Esophagus squamous epithelium (tissue), 4 donors: ENCODE results near the gene CYB5B.

Experiments
- POLR2A ChIP-seq, 4 donors: fragments of 450-650 bp; IDR thresholded peaks; one replicate each; pipeline ENCODE4 v1.6.1; 2017; ENCODE audit warnings: antibody characterized with exemption in 4 of 4, mild to moderate bottlenecking in 4 of 4, moderate library complexity in 3 of 4
- TF ChIP-seq, protein P1 (sequence below), 6 experiments: fragments of 450-650 bp in 4 of 6; fragments of 200-600 bp in 2 of 6; sonication (generic) in 2 of 6; IDR thresholded peaks; one replicate each; pipeline ENCODE4 v1.5.1; 2016 to 2019; ENCODE audit warnings: antibody characterized with exemption in 6 of 6, mild to moderate bottlenecking in 4 of 6, moderate library complexity in 4 of 6

- TF ChIP-seq, protein P1, sequence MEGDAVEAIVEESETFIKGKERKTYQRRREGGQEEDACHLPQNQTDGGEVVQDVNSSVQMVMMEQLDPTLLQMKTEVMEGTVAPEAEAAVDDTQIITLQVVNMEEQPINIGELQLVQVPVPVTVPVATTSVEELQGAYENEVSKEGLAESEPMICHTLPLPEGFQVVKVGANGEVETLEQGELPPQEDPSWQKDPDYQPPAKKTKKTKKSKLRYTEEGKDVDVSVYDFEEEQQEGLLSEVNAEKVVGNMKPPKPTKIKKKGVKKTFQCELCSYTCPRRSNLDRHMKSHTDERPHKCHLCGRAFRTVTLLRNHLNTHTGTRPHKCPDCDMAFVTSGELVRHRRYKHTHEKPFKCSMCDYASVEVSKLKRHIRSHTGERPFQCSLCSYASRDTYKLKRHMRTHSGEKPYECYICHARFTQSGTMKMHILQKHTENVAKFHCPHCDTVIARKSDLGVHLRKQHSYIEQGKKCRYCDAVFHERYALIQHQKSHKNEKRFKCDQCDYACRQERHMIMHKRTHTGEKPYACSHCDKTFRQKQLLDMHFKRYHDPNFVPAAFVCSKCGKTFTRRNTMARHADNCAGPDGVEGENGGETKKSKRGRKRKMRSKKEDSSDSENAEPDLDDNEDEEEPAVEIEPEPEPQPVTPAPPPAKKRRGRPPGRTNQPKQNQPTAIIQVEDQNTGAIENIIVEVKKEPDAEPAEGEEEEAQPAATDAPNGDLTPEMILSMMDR (IDR thresholded peaks at IDR 0.05) = no peak
- no peak for TF ChIP-seq POLR2A (IDR thresholded peaks at IDR 0.05)
These were observed 53.1 kb downstream of the CYB5B start for GRCh38 chr16:69477546-69477945.
